GM21447 (cell line): ENCODE data around the gene CDSN.
"Not testable (repeated sequence)": the region's sequence is repeated elsewhere in the genome, so short reads cannot be mapped to it uniquely, and the experiment has no call there.

Source experiments
- ATAC-seq: cut with Tn5 transposase; IDR thresholded peaks from one replicate; pipeline ENCODE4 v1.9.1; 2021; ENCODE audit not compliant: unreplicated experiment

CDSN gene, protein sequence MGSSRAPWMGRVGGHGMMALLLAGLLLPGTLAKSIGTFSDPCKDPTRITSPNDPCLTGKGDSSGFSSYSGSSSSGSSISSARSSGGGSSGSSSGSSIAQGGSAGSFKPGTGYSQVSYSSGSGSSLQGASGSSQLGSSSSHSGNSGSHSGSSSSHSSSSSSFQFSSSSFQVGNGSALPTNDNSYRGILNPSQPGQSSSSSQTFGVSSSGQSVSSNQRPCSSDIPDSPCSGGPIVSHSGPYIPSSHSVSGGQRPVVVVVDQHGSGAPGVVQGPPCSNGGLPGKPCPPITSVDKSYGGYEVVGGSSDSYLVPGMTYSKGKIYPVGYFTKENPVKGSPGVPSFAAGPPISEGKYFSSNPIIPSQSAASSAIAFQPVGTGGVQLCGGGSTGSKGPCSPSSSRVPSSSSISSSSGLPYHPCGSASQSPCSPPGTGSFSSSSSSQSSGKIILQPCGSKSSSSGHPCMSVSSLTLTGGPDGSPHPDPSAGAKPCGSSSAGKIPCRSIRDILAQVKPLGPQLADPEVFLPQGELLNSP

DNA sequence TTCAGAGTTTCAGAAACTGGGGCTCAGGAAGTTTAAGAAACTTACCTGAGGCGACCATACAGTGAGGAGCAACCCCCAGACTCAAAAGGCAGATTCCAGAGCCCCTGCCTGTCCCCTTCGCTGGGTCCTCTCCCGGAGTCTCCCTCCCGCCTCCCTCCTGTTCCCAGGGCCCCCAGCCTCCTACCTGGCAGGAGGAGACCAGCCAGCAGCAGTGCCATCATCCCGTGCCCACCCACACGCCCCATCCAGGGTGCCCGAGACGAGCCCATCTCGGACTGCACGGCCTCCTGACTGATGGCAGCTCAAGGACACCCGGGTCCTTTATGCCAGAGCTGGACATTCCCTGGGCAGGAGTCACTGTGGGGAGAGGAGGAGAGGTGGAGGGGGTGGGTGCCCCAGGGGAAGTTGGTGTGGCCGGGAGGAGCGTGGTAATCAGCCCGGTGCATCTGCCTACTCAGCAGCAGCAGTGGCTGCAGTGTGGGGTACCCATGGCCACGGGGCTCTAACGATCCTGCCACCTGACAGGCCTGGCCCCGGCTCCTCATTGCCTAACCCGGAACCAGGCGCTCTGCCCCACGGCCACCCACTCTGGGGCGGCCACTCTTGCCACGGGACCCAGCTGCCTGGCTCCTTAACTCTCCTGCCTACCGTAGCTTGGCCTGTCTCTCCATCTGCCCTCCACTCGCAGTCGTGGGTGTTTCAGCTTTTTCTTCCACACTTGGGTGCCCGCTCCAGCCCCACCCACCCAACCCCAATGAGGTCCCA, at the start of gene CDSN:
CDSN (minus strand) TSS at position 296 of the 765 bp plus-strand sequence; CDS start at position 269, 27 bp downstream.
- ATAC-seq: no peak

DNA sequence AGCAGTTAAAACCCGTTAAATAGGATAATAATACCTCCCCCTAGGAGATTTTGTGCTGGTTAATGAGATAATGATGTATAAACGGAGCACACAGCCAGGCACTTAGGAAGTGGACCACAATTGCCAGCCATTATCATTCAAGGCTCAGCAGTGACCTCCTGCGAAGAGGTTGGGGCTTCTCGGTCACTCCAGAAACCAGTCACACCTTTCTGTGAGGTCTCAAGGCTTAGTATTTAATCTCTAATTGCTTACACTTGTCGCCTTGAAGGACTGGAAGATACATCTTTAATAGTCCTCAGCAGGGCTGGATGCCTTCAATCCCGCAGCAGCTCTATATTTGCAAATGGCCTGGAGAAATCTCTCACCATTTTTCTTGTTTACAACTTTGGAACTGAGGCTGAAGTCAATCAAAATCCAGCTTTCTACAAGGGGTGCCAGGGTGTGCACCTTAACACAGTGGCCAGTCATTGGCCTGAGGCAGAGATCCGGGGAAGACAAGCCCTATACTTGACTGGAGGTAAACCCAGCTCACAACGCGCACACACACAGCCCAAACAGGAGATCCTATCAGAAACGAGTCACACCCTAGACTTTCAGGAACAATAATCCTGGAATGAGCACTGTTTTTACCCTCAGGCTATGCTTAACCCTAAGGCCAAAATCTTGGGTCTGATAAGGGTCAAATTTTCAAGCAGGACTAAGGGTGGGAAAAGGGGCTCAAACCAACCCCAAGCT, 49.0 kb upstream of the CDSN start:
- no peak for ATAC-seq

DNA sequence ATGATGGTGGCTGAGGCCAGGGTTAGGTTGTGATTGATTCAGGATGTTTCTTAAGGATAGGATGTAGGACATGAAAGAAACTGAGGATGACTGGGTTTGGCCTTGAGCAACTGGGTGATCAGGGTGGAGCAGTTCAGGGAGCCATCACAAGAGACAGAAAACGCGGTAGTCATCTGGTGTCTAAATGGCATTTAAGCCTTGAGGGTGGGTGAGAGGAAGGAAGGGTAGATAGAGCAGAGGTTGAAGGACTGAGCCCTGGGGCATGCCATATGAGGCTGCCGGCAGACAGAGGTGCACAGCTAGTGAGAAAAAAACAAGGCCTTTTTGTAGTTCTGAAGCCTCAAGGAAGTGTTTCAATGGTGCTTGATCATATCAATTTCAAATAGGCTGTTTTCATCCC, 48.4 kb upstream of the CDSN start:
- no peak for ATAC-seq

DNA sequence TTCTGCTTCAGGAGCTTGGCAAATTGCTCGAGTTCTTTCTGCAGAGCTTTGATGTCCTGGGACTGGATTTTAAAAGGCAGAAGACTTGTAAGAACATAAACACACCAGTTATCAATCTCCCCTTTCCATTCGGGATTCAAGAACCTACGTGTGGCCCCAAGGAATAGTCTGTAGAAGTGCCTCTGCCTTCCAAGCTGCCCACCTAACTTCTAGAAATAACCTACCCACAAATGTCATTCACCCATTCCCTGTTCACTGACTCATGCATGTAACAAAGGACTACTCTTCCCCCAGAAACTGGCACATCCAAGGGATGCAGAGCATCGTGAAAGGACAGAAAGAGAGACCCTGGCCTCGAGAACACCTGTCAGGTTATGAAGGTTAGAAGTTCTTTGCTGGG, 45.7 kb upstream of the CDSN start:
- ATAC-seq: no peak

DNA sequence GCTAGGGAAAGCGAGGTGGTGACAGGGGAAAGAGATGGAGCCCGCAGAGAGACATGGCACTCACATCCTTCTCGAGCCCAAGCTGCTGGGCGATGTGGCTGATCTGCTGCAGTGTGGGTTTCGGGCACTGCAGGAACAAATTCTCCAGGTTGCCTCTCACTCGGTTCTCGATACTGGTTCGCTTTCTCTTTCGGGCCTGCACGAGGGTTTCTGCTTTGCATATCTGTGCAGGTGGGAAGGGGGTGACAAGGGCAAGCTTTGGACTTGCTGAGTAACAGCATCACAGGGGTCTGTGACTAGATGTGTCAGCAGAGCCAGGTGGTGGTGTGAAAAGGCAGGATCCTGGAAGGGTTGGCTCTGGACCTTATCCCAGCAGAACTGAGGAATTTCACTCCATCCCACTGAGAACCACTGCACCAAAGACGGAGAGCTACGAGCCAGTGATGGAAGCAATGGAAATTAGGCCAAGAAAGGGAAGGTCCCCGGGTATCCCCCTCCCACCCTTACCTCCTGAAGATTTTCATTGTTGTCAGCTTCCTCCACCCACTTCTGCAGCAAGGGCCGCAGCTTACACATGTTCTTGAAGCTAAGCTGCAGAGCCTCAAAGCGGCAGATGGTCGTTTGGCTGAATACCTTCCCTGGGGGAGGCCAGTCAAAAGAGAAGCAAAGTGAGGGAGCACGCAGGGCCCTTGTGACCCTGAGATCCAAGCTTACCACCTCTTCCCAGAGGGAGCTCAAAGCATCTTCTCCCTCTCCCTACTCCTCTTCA, 45.0 kb upstream of the CDSN start:
- peak; percentile 84 for ATAC-seq

DNA sequence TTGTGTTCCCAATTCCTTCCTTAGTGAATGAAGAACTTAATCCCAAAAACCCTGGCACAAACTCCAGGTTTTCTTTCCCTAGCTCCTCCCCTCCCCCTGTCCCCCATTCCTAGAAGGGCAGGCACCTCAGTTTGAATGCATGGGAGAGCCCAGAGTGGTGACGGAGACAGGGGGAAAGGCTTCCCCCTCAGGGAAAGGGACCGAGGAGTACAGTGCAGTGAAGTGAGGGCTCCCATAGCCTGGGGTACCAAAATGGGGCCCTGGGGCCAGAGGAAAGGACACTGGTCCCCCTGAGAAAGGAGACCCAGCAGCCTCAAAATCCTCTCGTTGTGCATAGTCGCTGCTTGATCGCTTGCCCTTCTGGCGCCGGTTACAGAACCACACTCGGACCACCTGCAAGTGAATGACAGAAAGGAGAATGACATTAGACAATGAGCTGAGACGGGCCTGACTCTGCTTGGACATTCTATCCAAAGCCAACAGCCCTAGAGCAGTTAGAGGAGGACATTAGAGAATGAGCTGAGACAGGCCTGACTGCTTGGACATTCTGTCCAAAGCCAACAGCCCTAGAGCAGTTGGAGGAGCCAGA, 44.3 kb upstream of the CDSN start:
- ATAC-seq: not testable (repeated sequence)

DNA sequence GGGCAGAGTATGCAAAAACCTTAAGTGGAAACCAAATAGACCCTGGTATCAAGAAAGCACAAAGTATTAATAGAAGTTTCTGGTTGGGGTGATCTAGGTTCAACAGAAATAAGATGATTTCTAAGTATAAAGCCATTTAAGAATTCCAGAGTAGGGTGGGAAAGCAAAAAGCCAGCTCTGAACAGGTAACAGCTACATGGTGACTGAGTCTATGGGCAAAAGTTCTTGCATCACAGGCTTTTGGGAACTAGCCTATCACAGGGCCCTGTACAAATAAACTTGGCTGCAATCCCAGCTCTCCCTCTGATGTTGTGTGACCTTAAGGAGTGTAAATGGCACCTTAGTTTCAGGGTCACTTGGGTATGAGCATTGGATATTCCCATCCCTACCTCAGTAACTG, 43.7 kb upstream of the CDSN start:
- ATAC-seq: no peak

DNA sequence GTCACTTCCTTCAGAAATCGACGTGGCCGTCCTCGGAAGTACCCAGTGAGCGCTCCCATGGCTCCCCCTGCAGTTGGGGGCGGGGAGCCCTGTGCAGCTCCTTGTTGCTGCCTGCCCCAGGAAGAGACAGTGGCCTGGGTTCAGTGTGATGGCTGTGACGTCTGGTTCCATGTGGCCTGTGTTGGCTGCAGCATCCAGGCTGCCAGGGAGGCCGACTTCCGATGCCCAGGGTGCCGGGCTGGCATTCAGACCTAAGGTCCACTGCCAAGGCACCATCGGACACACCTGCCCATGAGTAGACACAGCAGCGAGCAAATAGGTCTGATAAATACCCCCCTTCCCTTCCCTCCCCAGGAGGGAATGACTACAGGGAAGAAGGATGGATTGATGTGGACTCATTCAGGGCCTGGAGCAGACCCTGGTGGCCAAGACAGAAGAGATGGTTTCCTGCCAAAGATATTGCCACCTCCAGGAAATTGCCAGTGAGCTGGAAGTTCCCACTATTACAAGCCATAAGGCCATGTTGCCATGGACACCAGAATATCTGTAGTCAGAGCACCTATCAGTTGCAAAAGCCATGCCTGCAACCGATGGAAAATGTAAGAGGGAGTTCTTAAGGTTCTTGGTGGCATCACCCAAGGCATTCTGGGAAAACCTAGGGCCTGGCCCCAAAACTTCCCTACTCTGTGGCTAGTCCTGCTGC, 42.4 kb upstream of the CDSN start:
- no peak for ATAC-seq

DNA sequence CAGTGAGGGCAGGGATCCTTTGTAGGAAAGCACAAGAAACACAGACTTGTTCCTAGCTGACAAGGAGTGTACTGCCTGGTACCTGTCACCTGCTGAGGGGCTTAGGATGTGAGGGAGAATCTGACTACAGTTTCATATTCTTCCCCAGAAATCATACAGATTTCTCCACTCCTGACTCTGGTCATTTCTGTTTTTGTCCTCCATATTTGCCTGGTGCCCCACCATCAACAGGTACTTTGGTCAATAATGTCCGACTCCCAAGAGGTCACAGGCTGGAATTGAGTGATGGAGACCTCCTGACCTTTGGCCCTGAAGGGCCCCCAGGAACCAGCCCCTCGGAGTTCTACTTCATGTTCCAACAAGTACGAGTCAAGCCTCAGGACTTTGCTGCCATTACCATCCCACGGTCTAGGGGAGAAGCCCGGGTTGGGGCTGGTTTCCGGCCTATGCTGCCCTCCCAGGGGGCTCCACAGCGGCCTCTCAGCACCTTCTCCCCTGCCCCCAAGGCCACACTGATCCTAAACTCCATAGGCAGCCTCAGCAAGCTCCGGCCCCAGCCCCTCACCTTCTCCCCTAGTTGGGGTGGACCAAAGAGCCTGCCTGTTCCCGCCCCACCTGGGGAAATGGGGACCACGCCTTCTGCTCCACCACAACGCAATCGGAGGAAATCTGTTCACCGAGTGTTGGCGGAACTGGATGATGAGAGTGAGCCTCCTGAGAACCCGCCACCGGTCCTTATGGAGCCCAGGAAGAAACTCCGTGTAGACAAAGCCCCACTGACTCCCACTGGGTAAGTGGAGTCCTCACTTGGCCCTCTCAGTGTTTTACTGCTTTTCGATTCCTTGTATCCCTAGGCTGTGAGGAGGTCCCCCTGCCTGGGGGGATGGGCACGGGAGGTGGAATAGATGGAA, 41.2 kb upstream of the CDSN start:
- no peak for ATAC-seq

DNA sequence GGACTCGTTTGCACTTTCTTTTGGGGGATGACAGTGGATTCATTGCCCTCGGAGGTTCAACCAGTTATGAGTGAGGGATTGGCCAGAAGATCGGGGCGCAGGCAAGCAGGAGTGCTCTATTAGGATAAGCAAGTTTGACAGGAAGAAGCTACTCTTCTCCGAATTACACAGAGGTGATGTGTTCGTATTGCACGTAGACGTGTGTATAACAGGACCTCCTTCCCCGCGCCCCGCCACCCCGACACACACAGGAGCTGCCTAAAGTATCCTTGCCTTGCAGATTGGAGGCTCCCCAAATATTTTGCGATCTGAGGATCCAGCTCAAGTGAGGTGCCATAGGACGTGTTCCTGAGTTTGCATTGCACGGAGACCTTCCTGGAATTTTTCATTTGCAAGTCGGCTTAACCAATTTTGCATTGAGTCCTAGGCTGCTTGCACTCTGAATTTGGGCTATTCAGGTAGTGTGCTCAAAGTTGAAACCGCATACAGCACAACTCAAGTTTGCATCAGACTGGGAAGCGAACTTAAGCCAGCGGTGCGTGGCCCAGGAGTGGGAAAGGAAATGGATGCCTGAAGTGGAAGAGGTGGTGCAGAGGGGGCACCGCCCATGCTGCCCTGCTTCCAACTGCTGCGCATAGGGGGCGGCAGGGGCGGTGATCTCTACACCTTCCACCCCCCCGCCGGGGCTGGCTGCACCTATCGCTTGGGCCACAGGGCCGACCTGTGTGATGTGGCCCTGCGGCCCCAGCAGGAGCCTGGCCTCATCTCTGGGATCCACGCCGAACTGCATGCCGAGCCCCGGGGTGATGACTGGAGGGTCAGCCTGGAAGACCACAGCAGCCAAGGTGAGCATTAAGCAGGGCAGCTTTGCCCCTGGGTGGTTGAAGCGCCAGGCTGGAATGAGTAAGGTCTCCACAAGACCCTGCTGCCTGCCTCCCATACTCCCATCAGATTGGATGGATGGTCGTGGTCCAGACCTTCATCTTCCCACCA, 38.9 kb upstream of the CDSN start:
- ATAC-seq: no peak

DNA sequence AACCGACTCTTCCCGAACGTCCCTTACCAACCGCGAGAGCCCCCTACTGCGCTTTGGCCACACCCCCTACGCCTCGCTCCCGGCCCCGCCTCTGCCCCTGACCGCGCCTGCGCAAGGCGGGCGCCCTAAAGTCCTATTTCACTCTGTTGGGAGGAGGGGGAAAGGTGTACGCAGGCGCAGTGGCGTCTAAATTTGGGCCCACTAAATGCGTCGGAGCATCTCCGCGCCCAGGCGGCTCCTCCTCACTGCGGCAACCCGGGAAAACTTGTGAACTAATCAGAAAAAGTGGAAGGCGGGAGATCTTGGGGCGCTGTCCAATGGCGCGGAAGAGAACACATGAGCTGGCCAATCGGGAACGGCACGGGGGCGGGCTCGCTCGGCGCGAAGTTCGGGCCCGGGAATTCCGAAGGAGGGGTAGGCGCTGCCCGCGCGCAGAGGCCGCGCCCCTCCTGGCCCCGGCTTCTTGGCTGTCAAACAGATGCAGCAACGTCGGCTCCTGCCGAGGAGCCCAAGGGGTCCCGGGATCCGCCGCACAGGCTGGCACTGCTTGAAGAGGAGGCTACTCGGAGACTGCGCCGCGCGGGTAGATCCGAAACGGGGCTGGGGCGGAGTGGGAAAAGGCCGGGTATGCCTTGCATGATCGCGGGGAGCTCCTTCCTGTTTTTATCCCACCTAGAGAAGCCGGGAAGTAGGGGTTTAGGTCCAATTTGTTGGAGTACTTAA, 38.1 kb upstream of the CDSN start, which contains the start of gene TCF19:
TCF19 (plus strand) TSS at position 450 of the 723 bp plus-strand sequence. CDS start 881 bp downstream, outside the sequence.
- peak; percentile 83 for ATAC-seq

DNA sequence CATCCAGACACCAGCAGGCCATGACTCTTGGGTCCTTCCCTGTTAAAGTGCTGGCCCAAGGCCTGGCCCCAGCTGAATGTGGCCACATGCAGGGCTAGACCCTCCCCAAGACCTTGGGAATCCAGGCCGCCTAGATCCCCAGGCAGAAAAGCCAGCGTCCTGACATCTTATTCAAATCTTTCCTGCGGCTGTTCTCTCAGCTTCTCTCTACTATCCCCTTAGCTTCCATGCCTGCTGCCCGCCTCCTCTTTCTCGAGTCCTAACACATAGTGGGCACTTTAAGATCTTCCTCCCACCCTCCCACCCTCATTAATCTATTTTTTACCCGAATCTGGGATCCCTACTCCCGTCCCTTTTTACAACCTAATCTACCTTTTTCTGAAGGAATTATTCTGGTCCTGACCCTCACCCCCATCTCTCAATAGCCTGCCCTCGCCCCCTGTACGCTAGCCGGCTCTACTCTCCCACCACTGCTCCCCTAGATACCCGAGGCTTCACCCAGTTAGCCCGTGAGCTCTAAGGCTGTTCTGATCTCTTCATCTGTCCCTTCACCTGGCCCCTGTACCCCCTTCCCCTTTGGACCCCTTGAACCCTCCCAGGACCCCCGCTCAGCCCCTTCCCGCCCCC, 37.4 kb upstream of the CDSN start, which contains the start of gene CCHCR1:
CCHCR1 (minus strand) TSS at position 290 of the 627 bp plus-strand sequence; CDS start at position 88, 202 bp downstream.
- peak; percentile 5 for ATAC-seq

DNA sequence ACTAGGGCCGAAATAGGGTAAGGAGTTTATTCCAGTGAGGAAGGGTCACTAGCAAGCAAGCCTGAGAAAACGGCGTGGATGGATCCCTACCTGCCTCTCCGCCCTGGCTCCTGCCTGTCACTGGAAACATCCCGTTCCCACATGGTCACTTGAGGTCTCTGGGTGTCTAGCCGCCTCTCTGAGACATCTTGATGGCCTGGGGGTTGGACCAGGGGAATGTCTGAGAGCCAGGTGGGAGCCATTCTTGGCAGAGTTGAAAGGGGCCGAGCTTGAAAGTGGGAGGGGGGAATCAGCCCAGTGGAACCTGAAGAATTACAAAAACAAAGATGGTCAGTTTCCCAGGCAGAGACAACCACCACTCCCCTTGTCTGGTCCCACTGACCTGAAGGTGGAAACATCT, 36.4 kb upstream of the CDSN start:
- ATAC-seq: no peak

DNA sequence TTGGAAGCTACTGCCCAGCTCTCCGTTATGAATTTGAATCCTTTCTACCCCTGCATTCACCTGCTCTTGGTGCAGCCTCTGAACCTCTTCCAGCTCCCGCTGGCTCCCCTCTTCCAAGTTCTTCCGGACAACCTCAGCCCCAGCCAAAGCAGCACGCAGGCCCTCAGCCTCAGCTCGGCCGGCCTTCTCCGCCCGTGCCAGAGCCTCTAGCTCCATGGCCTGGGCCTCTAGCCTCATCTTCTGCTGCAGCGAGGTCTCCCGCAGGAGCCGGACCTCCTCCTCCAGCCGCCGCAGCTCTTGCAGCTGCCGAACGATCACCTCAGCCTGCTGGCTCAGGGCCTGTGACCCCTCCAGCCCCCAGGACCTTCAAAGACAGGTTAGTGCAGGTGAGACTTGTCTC, 34.2 kb upstream of the CDSN start:
- ATAC-seq: no peak

DNA sequence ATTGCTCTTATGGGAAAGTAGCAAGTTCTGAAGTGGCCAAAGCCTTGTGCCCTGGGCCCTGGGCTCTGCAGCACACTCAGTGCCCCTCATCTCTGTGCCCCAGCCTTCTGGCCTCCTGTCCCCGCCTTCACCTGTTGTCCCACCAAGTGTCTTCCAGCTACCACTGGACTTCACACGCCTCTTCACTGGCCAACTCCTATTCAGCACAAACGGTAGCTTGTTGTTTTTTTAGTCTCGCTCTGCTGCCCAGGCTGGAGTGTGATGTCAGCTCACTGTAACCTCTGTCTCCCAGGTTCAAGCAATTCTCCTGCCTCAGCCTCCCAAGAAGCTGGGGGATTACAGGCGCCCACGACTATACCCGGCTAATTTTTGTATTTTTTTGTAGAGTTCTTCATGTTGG, 32.5 kb upstream of the CDSN start:
- no peak for ATAC-seq
